Amniotic stem cell (primary cell): Measurements from ENCODE around the gene TNFRSF14.

Source experiments
- DNase-seq: peaks from one replicate; lab custom pipeline; 2025; lab: John Stamatoyannopoulos, UW

The TNFRSF14 gene

GRCh38 chr1:2556277-2556677 lies at the start of gene TNFRSF14:
TNFRSF14 (plus strand) TSS chr1:2556371; CDS start chr1:2556665, 294 bp downstream.
- DNase-seq, result no peak

GRCh38 chr1:2506901-2507565 lies 49.1 kb upstream of the TNFRSF14 start:
- no peak for DNase-seq

GRCh38 chr1:2507744-2508155 lies 48.4 kb upstream of the TNFRSF14 start:
- DNase-seq, result no peak

- no peak for DNase-seq
Observed at GRCh38 chr1:2508180-2508579, 48.0 kb upstream of the TNFRSF14 start.

GRCh38 chr1:2508751-2509150 lies 47.4 kb upstream of the TNFRSF14 start:
- no peak for DNase-seq

- DNase-seq, result no peak
Observed at GRCh38 chr1:2509589-2509988, 46.6 kb upstream of the TNFRSF14 start.

GRCh38 chr1:2510366-2511155 lies 45.6 kb upstream of the TNFRSF14 start:
- DNase-seq, result no peak

GRCh38 chr1:2512862-2513421 lies 43.2 kb upstream of the TNFRSF14 start:
- DNase-seq, result no peak

GRCh38 chr1:2513939-2514652 lies 42.1 kb upstream of the TNFRSF14 start:
- no peak for DNase-seq

GRCh38 chr1:2514863-2515762 lies 41.1 kb upstream of the TNFRSF14 start:
- no peak for DNase-seq

GRCh38 chr1:2515763-2516080 lies 40.4 kb upstream of the TNFRSF14 start:
- DNase-seq, result no peak

GRCh38 chr1:2516124-2516523 lies 40.0 kb upstream of the TNFRSF14 start:
- DNase-seq, result no peak

GRCh38 chr1:2516946-2517345 lies 39.2 kb upstream of the TNFRSF14 start:
- DNase-seq, result no peak

- DNase-seq, result no peak
Observed at GRCh38 chr1:2517966-2518365, 38.2 kb upstream of the TNFRSF14 start.

GRCh38 chr1:2518528-2518927 lies 37.6 kb upstream of the TNFRSF14 start:
- DNase-seq, result no peak

- DNase-seq, result no peak
Observed at GRCh38 chr1:2519029-2519685, 37.0 kb upstream of the TNFRSF14 start.

- DNase-seq, result no peak
Observed at GRCh38 chr1:2519729-2520128, 36.4 kb upstream of the TNFRSF14 start.

- DNase-seq, result no peak
Observed at GRCh38 chr1:2520206-2520605, 36.0 kb upstream of the TNFRSF14 start.

- no peak for DNase-seq
Observed at GRCh38 chr1:2520806-2521205, 35.4 kb upstream of the TNFRSF14 start.

GRCh38 chr1:2522230-2522629 lies 33.9 kb upstream of the TNFRSF14 start:
- no peak for DNase-seq
